HL-60 (cell line): ENCODE measurements around the gene RAB17.

Experiments
- DNase-seq, 2 experiments: peaks; one replicate each; pipeline ENCODE4 v3.0.0-alpha.2; 2010 to 2020; ENCODE audit warnings: low read depth in 1 of 2, low spot score in 1 of 2
- H3K27ac ChIP-seq: fragments of 250-450 bp; sonication (Bioruptor Pico); replicated peaks from 2 replicates; pipeline ENCODE4 v1.5.1; 2020; ENCODE audit warnings: mild to moderate bottlenecking, moderate library complexity
- H3K27me3 ChIP-seq: fragments of 250-450 bp; sonication (Bioruptor Pico); 2 replicates; pipeline ENCODE4 v1.5.1; 2021; ENCODE audit warnings: mild to moderate bottlenecking, moderate library complexity; ENCODE audit not compliant: insufficient read depth, poor library complexity, severe bottlenecking
- H3K4me3 ChIP-seq: replicated peaks from 2 replicates; pipeline ENCODE4 v1.5.1; 2011; ENCODE audit warnings: mild to moderate bottlenecking, control low read depth, low read length; ENCODE audit not compliant: insufficient read depth
- CTCF ChIP-seq: IDR thresholded peaks from one replicate; pipeline ENCODE4 v1.5.1; 2011; ENCODE audit warnings: low read length, control low read depth, inconsistent platforms; ENCODE audit not compliant: insufficient read depth
- GABPA ChIP-seq: IDR thresholded peaks from 2 replicates; pipeline ENCODE4 v1.6.1; 2012; ENCODE audit warnings: low read depth
- POLR2AphosphoS5 ChIP-seq: IDR thresholded peaks from 2 replicates; pipeline ENCODE4 v1.6.1; 2012; ENCODE audit warnings: low read depth
- REST ChIP-seq: IDR thresholded peaks from 2 replicates; pipeline ENCODE4 v1.6.1; 2012; ENCODE audit warnings: low read depth; ENCODE audit not compliant: insufficient replicate concordance
- SPI1 ChIP-seq: IDR thresholded peaks from 2 replicates; pipeline ENCODE4 v1.6.1; 2012; ENCODE audit warnings: low read depth, mild to moderate bottlenecking, borderline replicate concordance

Gene RAB17

GRCh38 chr2:237574894-237575868 lies 15.4 kb downstream of the RAB17 start:
- H3K27me3 ChIP-seq = peaks cover 2% of the 10 kb centered on the region
- no peak overlapping the region for H3K4me3 ChIP-seq
- TF ChIP-seq SPI1 = no peak
- DNase-seq = no peak
- H3K27ac ChIP-seq = no peak overlapping the region

GRCh38 chr2:237574467-237574866 lies 16.1 kb downstream of the RAB17 start:
- Histone ChIP-seq H3K27ac (no peak overlapping the region), H3K27me3 (no peaks in the 10 kb centered on the region), H3K4me3 (no peak overlapping the region)
- no peak for TF ChIP-seq GABPA
- no peak for TF ChIP-seq CTCF
- TF ChIP-seq REST = no peak
- TF ChIP-seq SPI1 = no peak
- TF ChIP-seq POLR2AphosphoS5 = no peak
- no peak for DNase-seq

GRCh38 chr2:237573721-237574415 lies 16.7 kb downstream of the RAB17 start:
- Histone ChIP-seq H3K27ac (no peak overlapping the region), H3K27me3 (no peaks in the 10 kb centered on the region), H3K4me3 (no peak overlapping the region)
- no peak for TF ChIP-seq SPI1
- no peak for TF ChIP-seq REST
- TF ChIP-seq GABPA = no peak
- no peak for TF ChIP-seq POLR2AphosphoS5
- TF ChIP-seq CTCF = no peak
- DNase-seq = no peak

GRCh38 chr2:237572742-237573101 lies 17.8 kb downstream of the RAB17 start:
- DNase-seq = no peak
- Histone ChIP-seq H3K4me3 (no peak overlapping the region), H3K27ac (no peak overlapping the region), H3K27me3 (no peaks in the 10 kb centered on the region)
- TF ChIP-seq SPI1 = no peak
- TF ChIP-seq REST = no peak
- TF ChIP-seq POLR2AphosphoS5 = no peak
- no peak for TF ChIP-seq GABPA
- no peak for TF ChIP-seq CTCF
